GM12874 (cell line): Measurements from ENCODE around the gene SNX9.

Experiments
- CTCF ChIP-seq: IDR thresholded peaks from 2 replicates; pipeline ENCODE4 v1.5.1; 2011; ENCODE audit warnings: low read depth, mild to moderate bottlenecking, control low read depth, low read length, moderate library complexity; ENCODE audit not compliant: insufficient read depth

Gene SNX9

GRCh38 chr6:157868835-157869234, 45.8 kb downstream of the SNX9 start:
- no peak for TF ChIP-seq CTCF

DNA sequence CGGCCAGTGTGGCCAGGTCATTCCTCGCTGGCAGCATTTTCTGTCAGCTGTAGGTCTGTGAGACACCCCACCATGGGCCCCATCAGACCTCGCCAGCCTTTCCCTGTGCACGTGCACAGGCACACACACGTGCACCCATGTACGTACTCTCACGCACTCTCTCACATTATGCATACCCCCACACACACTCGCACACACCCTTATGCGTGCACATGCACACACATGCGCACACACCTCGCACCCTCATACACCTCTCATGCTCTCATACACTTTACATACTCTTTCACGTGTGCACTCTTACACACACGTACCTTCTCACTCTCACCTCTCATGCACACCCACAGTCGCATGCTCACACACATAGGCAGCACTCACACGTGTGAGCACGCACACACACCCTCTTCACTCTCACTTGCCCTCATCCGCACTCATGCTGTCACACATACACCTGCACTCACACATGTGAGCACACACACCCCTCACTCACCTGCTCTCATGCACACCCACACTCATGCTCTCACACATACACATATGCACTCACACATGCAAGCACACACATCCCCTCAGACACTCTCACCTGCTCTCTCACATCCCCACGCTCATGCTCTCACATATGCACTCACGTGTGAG, 46.7 kb downstream of the SNX9 start:
- no peak for TF ChIP-seq CTCF

- peak; percentile 88 for TF ChIP-seq CTCF
Observed at GRCh38 chr6:157873735-157874344, 50.8 kb downstream of the SNX9 start.

DNA sequence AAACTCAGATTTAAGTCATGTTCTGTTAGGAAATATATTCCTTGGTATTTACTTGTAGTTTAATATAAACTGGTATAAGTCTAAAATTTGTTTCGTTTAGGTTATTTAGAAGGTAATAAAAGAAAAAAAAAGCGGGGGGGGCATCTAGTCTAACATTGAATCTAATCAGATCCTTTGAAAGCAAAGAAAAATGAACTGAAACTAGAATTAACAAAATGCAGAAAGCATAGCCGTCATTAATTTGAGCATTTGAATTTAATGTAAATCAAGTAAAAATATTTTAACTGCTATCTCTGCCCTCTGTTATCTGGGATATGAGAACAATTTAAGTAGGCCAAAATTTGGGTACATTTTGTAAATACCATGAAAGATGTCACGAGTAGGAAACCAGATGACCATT, 54.1 kb downstream of the SNX9 start:
- TF ChIP-seq CTCF = no peak

DNA sequence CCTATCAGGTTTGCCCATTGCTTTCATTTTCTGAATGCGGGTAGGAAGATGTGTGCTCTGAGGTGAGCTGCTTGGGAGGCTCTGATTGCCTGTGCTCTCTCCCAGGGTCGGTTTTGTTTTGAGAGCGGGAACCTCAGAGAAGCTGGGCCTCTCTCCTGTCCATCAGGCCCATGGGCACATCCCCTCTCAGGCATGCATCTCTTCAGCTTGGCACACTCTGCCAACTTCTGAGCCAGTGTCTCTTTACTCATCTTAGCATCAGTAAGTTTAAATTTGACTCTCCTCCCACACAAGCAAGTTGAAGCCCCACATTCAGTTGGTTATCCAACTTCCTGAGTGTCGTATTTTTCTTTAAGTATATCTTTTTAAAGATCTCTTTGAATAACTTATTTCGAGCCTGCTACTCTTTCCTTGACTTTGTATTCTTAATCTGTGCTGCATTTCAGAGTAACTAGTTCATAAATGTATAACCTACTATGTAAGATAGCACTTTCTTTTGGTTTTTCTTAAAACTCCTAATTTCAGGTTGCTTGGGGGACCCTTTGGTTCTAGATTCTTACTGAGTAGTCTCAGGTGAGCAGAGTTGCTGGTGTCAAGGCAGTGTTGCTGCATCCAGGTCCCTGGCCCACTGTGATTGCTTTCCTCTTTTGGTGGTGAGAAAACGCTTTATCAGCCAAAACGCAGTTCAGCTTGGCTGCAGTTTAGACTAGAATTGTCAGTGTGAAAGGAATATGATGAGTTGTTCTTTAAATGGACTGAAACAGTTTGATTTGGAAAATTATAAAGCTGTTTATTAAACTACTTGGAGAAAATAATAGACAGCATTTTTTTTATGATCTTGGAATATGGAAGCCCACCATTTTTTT, 54.8 kb downstream of the SNX9 start:
- TF ChIP-seq CTCF = no peak

GRCh38 chr6:157879034-157879872, 56.2 kb downstream of the SNX9 start:
- no peak for TF ChIP-seq CTCF

DNA sequence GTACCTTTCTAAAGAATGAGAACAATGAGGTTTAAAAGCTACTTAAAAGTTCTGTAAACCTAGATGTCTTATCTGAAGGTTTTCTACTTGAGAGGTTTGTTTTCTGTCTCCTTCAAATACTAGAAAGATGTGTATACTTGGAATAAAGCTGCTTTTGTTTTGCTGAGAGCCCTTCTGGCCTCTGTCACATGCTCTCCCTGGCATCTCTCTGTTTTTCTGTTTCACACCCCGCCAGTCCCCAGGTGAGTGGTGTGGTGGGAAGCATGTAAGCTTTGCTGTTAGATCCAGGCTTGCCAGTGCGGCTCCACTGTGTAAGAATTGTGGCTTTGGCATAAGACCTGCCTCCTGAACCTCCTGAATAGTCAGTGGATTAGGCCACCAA, 56.8 kb downstream of the SNX9 start:
- no peak for TF ChIP-seq CTCF
